ENCODE results near the gene ZIC1. TPM values are rescaled to one million over a fixed set of nuclear protein-coding genes. Genes with fewer than 3 reads are reported as not detected.

The ZIC1 gene
- total and polyA plus RNA-seq, 2 donors (not counting 1 experiment from before 2014, with no cell fraction given), result not detected

DNA sequence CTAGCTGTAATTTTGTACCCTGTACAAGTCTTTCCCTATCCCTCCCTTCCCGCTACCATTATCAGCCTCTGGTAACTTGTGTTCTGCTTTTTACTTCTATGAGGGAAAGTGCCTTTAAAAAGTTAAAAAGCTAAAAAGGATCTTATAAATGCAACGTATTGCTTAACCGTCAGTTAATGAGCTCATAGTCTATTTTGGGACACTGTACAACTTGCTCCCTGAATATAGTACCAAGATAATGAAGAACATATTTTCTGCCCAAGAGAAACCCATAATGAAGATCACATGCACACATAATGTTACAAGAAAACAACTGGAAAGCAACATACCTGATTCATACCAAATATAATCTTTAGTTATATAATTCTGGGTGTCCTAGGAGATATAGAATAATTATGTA lies 22.6 kb downstream of the ZIC1 start:
- H3K27ac Mint-ChIP-seq, result no peak overlapping the region
- no peaks in the 10 kb centered on the region for H3K4me1 Mint-ChIP-seq
- peaks cover 7% of the 10 kb centered on the region for H3K27me3 Mint-ChIP-seq
- ChIA-PET CTCF (no interaction called here), POLR2A (no interaction called here)
- DNase-seq (no peak), ATAC-seq (ENCODE audit: low read depth) (no peak)
- intact Hi-C loops (cut with micrococcal nuclease), result no loop called here
- H3K9me3 ChIP-seq (ENCODE audit: control extremely low read depth in 1 of 3, control insufficient read depth in 2 of 3, insufficient read depth in 1 of 3, low read length in 2 of 3), result no peaks in the 10 kb centered on the region
- H3K27me3 ChIP-seq (replicated peaks in 1 of 4; ENCODE audit: control extremely low read depth in 1 of 4, control insufficient read depth in 3 of 4, insufficient read depth in 4 of 4, low read length in 3 of 4), result no peaks in the 10 kb centered on the region
- no peak for TF ChIP-seq EZH2 (IDR thresholded peaks at IDR 0.05; ENCODE audit: borderline replicate concordance, insufficient read depth, low read depth, low read length, poor library complexity, severe bottlenecking)
- TF ChIP-seq, protein P1, sequence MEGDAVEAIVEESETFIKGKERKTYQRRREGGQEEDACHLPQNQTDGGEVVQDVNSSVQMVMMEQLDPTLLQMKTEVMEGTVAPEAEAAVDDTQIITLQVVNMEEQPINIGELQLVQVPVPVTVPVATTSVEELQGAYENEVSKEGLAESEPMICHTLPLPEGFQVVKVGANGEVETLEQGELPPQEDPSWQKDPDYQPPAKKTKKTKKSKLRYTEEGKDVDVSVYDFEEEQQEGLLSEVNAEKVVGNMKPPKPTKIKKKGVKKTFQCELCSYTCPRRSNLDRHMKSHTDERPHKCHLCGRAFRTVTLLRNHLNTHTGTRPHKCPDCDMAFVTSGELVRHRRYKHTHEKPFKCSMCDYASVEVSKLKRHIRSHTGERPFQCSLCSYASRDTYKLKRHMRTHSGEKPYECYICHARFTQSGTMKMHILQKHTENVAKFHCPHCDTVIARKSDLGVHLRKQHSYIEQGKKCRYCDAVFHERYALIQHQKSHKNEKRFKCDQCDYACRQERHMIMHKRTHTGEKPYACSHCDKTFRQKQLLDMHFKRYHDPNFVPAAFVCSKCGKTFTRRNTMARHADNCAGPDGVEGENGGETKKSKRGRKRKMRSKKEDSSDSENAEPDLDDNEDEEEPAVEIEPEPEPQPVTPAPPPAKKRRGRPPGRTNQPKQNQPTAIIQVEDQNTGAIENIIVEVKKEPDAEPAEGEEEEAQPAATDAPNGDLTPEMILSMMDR (IDR thresholded peaks at IDR 0.05), result no peak
- H3K36me3 ChIP-seq (replicated peaks in 1 of 2; ENCODE audit: control extremely low read depth in 1 of 2, control insufficient read depth in 1 of 2, extremely low read depth in 1 of 2, insufficient read depth in 2 of 2, low read length in 1 of 2), result no peaks in the 10 kb centered on the region
- H3K4me3 Mint-ChIP-seq, result no peak overlapping the region
- WGBS (ENCODE audit: insufficient coverage), result 83% methylated on average over 1 of the region's 3 CpGs
- H3K4me1 ChIP-seq (ENCODE audit: control insufficient read depth in 2 of 2, insufficient read depth in 2 of 2, low read length in 2 of 2), result no peaks in the 10 kb centered on the region
- H3K4me2 ChIP-seq (replicated peaks; ENCODE audit: low read depth, low read length, poor library complexity, severe bottlenecking), result no peak overlapping the region
- H4K20me1 ChIP-seq (ENCODE audit: control insufficient read depth, insufficient read depth, low read length, poor library complexity, severe bottlenecking), result no peaks in the 10 kb centered on the region
- H3K27ac ChIP-seq (ENCODE audit: low read length in 2 of 2), result no peak overlapping the region
- no peak overlapping the region for H2AFZ ChIP-seq (ENCODE audit: insufficient read depth, low read depth, low read length, poor library complexity, severe bottlenecking)
- H3K9ac ChIP-seq (ENCODE audit: low read length), result no peak overlapping the region
- H3K9me3 Mint-ChIP-seq (ENCODE audit: insufficient read depth), result no peaks in the 10 kb centered on the region
- no peak overlapping the region for H3K4me3 ChIP-seq (ENCODE audit: control extremely low read depth in 1 of 5, extremely low read depth in 1 of 5, insufficient read depth in 1 of 5, low read depth in 2 of 5, low read length in 4 of 5)
- no peaks in the 10 kb centered on the region for H3K79me2 ChIP-seq (ENCODE audit: control insufficient read depth, insufficient read depth, low read length)

DNA sequence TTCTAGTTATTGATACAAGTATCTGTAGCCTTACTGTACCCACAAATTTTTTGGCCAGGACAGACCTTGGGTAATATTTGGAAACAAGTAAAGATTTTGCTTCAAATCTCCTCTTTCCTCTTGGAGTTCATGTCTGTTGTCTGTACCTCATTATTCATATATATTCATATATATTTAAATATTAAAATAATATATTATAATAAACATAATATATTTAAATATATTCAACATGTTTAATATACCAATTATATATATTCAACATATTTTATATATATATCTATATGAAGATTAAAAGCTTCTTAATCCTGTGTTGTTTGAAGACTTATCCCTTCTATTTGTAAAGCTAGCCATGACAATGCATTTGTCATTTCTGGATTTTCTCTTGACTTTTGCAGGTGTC lies 38.1 kb downstream of the ZIC1 start:
- DNase-seq (no peak), ATAC-seq (ENCODE audit: low read depth) (no peak)
- Mint-ChIP-seq H3K9me3 (ENCODE audit: insufficient read depth) (no peaks in the 10 kb centered on the region), H3K27ac (no peak overlapping the region), H3K27me3 (no peaks in the 10 kb centered on the region), H3K4me3 (no peak overlapping the region), H3K4me1 (no peaks in the 10 kb centered on the region)
- H3K9ac ChIP-seq (ENCODE audit: low read length), result no peak overlapping the region
- intact Hi-C loops (cut with micrococcal nuclease), result no loop called here
- H2AFZ ChIP-seq (ENCODE audit: insufficient read depth, low read depth, low read length, poor library complexity, severe bottlenecking), result no peak overlapping the region
- H3K27ac ChIP-seq (ENCODE audit: low read length in 2 of 2), result no peak overlapping the region
- H3K4me1 ChIP-seq (ENCODE audit: control insufficient read depth in 2 of 2, insufficient read depth in 2 of 2, low read length in 2 of 2), result no peaks in the 10 kb centered on the region
- ChIA-PET CTCF (no interaction called here), POLR2A (no interaction called here)
- no peaks in the 10 kb centered on the region for H3K27me3 ChIP-seq (replicated peaks in 1 of 4; ENCODE audit: control extremely low read depth in 1 of 4, control insufficient read depth in 3 of 4, insufficient read depth in 4 of 4, low read length in 3 of 4)
- no peaks in the 10 kb centered on the region for H4K20me1 ChIP-seq (ENCODE audit: control insufficient read depth, insufficient read depth, low read length, poor library complexity, severe bottlenecking)
- TF ChIP-seq, protein P1 (IDR thresholded peaks at IDR 0.05), result no peak
- TF ChIP-seq EZH2 (IDR thresholded peaks at IDR 0.05; ENCODE audit: borderline replicate concordance, insufficient read depth, low read depth, low read length, poor library complexity, severe bottlenecking), result no peak
- H3K36me3 ChIP-seq (replicated peaks in 1 of 2; ENCODE audit: control extremely low read depth in 1 of 2, control insufficient read depth in 1 of 2, extremely low read depth in 1 of 2, insufficient read depth in 2 of 2, low read length in 1 of 2), result no peaks in the 10 kb centered on the region
- no peaks in the 10 kb centered on the region for H3K79me2 ChIP-seq (ENCODE audit: control insufficient read depth, insufficient read depth, low read length)
- H3K9me3 ChIP-seq (ENCODE audit: control extremely low read depth in 1 of 3, control insufficient read depth in 2 of 3, insufficient read depth in 1 of 3, low read length in 2 of 3), result no peaks in the 10 kb centered on the region
- H3K4me2 ChIP-seq (replicated peaks; ENCODE audit: low read depth, low read length, poor library complexity, severe bottlenecking), result no peak overlapping the region
- no peak overlapping the region for H3K4me3 ChIP-seq (ENCODE audit: control extremely low read depth in 1 of 5, extremely low read depth in 1 of 5, insufficient read depth in 1 of 5, low read depth in 2 of 5, low read length in 4 of 5)

Measured in B cell (primary cell).